ENCODE data around the gene EHD4.

Gene EHD4

GRCh38 chr15:41971089-41971894, 1.1 kb downstream of the EHD4 start:
- peak overlapping the region; percentile 89 for H3K4me2 ChIP-seq (ENCODE audit: low read length)
- peak overlapping the region; percentile 87 for H3K4me3 ChIP-seq (ENCODE audit: low read depth, low read length)
- H3K4me1 ChIP-seq, result peaks cover under 1% of the 10 kb centered on the region
- H3K36me3 ChIP-seq (ENCODE audit: control insufficient read depth, insufficient read depth, low read length), result no peaks in the 10 kb centered on the region
- H3K79me2 ChIP-seq, result peaks cover under 1% of the 10 kb centered on the region
- TF ChIP-seq, protein P1, sequence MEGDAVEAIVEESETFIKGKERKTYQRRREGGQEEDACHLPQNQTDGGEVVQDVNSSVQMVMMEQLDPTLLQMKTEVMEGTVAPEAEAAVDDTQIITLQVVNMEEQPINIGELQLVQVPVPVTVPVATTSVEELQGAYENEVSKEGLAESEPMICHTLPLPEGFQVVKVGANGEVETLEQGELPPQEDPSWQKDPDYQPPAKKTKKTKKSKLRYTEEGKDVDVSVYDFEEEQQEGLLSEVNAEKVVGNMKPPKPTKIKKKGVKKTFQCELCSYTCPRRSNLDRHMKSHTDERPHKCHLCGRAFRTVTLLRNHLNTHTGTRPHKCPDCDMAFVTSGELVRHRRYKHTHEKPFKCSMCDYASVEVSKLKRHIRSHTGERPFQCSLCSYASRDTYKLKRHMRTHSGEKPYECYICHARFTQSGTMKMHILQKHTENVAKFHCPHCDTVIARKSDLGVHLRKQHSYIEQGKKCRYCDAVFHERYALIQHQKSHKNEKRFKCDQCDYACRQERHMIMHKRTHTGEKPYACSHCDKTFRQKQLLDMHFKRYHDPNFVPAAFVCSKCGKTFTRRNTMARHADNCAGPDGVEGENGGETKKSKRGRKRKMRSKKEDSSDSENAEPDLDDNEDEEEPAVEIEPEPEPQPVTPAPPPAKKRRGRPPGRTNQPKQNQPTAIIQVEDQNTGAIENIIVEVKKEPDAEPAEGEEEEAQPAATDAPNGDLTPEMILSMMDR (IDR thresholded peaks at IDR 0.05), result no peak
- no peaks in the 10 kb centered on the region for H3K9me3 ChIP-seq (ENCODE audit: control insufficient read depth, low read length)
- no peaks in the 10 kb centered on the region for H3K27me3 ChIP-seq (ENCODE audit: control insufficient read depth, insufficient read depth, low read length)
- peak overlapping the region; percentile 2 for H2AFZ ChIP-seq
- no peak overlapping the region for H3K9ac ChIP-seq
- peak overlapping the region; percentile 84 for H3K27ac ChIP-seq

GRCh38 chr15:41970456-41970855, 1.9 kb downstream of the EHD4 start:
- TF ChIP-seq, protein P1 (IDR thresholded peaks at IDR 0.05), result no peak
- Histone ChIP-seq H3K9ac (no peak overlapping the region), H3K4me2 (ENCODE audit: low read length) (peak overlapping the region; percentile 89), H3K79me2 (peaks cover 2% of the 10 kb centered on the region), H2AFZ (no peak overlapping the region), H3K4me3 (ENCODE audit: low read depth, low read length) (peak overlapping the region; percentile 87), H3K27ac (peak overlapping the region; percentile 84), H3K9me3 (ENCODE audit: control insufficient read depth, low read length) (no peaks in the 10 kb centered on the region), H3K4me1 (peaks cover 3% of the 10 kb centered on the region), H3K27me3 (ENCODE audit: control insufficient read depth, insufficient read depth, low read length) (no peaks in the 10 kb centered on the region), H3K36me3 (ENCODE audit: control insufficient read depth, insufficient read depth, low read length) (no peaks in the 10 kb centered on the region)

GRCh38 chr15:41969851-41970431, 2.4 kb downstream of the EHD4 start:
- Histone ChIP-seq H3K4me3 (ENCODE audit: low read depth, low read length) (peak overlapping the region; percentile 87), H3K27ac (peak overlapping the region; percentile 84), H3K36me3 (ENCODE audit: control insufficient read depth, insufficient read depth, low read length) (no peaks in the 10 kb centered on the region), H2AFZ (no peak overlapping the region), H3K9ac (no peak overlapping the region), H3K27me3 (ENCODE audit: control insufficient read depth, insufficient read depth, low read length) (no peaks in the 10 kb centered on the region), H3K4me2 (ENCODE audit: low read length) (peak overlapping the region; percentile 48), H3K9me3 (ENCODE audit: control insufficient read depth, low read length) (no peaks in the 10 kb centered on the region), H3K4me1 (peaks cover 3% of the 10 kb centered on the region), H3K79me2 (peaks cover 2% of the 10 kb centered on the region)
- TF ChIP-seq, protein P1 (IDR thresholded peaks at IDR 0.05), result no peak

- Histone ChIP-seq H3K4me1 (peaks cover 3% of the 10 kb centered on the region), H3K27ac (no peak overlapping the region)
- TF ChIP-seq, protein P1 (IDR thresholded peaks at IDR 0.05), result no peak
Observed at GRCh38 chr15:41968701-41969100, 3.7 kb downstream of the EHD4 start.

More at GRCh38 chr15:41968701-41969100, 3.7 kb downstream of the EHD4 start:
- Histone ChIP-seq H3K9me3 (ENCODE audit: control insufficient read depth, low read length) (no peaks in the 10 kb centered on the region), H3K27me3 (ENCODE audit: control insufficient read depth, insufficient read depth, low read length) (no peaks in the 10 kb centered on the region), H3K4me2 (ENCODE audit: low read length) (no peak overlapping the region), H3K4me3 (ENCODE audit: low read depth, low read length) (no peak overlapping the region), H2AFZ (no peak overlapping the region), H3K9ac (no peak overlapping the region), H3K36me3 (ENCODE audit: control insufficient read depth, insufficient read depth, low read length) (no peaks in the 10 kb centered on the region), H3K79me2 (peaks cover 4% of the 10 kb centered on the region)
